Fibroblast of pulmonary artery (primary cell): ENCODE data around the gene S1PR5.
"Not testable (repeated sequence)": the region's sequence is repeated elsewhere in the genome, so short reads cannot be mapped to it uniquely, and the experiment has no call there.

Experiments
- DNase-seq: peaks from one replicate; pipeline ENCODE4 v3.0.0-alpha.2; 2010; ENCODE audit warnings: low read depth
- H3K4me3 ChIP-seq: replicated peaks from 2 replicates; pipeline ENCODE4 v1.5.1; 2011; ENCODE audit warnings: low read depth, mild to moderate bottlenecking, control low read depth, low read length, moderate library complexity
- TF ChIP-seq, protein P1 (sequence below): IDR thresholded peaks from 2 replicates; pipeline ENCODE4 v1.5.1; 2011; ENCODE audit warnings: mild to moderate bottlenecking, control low read depth, low read length, inconsistent platforms; ENCODE audit errors: missing control alignments

The S1PR5 gene

DNA sequence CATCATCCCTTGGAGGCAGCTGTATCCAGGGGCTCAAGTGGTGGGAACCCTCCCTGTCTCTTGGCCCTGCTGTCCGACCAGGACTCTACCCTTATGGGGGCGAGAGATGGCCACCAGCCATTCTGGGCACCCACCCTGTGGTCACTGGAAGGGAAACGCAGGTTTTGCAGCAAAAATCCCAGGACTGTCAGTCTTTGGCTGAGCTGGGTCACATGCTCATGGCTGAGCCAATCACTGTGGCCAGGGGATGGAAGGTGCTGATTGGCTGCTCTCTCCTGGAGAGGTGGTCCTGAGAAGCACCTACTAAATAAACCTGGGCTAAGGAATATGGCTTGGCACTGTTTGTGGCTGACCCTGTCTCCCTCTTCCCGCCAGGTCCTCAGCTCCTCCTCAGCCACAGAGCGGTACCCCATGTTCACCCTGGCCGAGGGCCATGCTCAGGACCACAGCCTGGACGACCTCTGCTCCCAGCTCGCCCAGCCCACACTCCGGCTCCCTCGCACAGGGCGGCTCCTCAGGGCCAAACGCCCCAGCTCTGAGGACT, 35.3 kb upstream of the S1PR5 start:
- DNase-seq: no peak
- TF ChIP-seq, protein P1, sequence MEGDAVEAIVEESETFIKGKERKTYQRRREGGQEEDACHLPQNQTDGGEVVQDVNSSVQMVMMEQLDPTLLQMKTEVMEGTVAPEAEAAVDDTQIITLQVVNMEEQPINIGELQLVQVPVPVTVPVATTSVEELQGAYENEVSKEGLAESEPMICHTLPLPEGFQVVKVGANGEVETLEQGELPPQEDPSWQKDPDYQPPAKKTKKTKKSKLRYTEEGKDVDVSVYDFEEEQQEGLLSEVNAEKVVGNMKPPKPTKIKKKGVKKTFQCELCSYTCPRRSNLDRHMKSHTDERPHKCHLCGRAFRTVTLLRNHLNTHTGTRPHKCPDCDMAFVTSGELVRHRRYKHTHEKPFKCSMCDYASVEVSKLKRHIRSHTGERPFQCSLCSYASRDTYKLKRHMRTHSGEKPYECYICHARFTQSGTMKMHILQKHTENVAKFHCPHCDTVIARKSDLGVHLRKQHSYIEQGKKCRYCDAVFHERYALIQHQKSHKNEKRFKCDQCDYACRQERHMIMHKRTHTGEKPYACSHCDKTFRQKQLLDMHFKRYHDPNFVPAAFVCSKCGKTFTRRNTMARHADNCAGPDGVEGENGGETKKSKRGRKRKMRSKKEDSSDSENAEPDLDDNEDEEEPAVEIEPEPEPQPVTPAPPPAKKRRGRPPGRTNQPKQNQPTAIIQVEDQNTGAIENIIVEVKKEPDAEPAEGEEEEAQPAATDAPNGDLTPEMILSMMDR: no peak
- no peak overlapping the region for H3K4me3 ChIP-seq

DNA sequence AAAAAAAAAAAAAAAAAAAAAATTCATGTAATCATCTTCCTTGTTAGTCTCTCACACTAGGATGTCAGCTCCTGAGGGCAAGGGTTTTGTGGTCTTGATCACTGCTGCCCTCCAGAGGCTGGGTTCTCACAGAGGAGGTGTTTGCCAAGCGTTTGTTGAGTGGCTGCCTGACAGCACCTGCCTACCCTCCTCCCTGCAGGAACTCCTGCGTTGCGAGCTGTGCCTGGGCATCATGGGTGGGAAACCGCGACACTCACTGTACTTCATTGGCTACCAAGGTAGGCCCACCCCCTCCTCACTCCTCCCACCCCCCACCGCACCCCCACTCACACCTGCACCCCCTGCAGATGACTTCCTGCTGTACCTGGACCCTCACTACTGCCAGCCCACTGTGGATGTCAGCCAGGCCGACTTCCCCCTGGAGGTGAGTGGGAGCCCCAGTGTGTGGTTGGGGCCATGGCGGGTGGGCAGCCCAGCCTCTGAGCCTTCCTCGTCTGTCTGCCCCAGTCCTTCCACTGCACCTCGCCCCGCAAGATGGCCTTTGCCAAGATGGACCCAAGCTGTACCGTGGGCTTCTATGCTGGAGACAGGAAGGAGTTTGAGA, 34.6 kb upstream of the S1PR5 start:
- H3K4me3 ChIP-seq: no peak overlapping the region
- TF ChIP-seq, protein P1: peak; percentile 20
- peak; percentile 49 for DNase-seq

DNA sequence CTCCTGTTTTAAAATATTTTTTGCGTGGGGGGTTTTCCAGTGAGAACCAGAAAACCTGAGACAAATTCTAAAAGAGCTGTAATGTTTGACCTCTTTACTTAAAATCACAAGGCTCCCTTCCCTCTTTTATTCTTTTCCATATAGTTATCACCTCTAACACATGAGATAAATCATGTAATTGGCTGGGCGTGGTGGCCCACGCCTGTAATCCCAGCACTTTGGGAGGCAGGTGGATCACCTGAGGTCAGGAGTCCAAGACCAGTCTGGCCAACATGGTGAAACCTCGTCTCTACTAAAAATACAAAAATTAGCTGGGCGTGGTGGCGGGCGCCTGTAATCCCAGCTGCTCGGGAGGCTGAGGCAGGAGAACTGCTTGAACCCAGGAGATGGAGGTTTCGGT, 33.8 kb upstream of the S1PR5 start:
- not testable (repeated sequence) for DNase-seq

GRCh38 chr19:10550336-10550735, 33.1 kb upstream of the S1PR5 start:
- TF ChIP-seq, protein P1: no peak
- no peak overlapping the region for H3K4me3 ChIP-seq
- no peak for DNase-seq

More for the DNA sequence above, 33.8 kb upstream of the S1PR5 start:
- H3K4me3 ChIP-seq: not testable (repeated sequence)

DNA sequence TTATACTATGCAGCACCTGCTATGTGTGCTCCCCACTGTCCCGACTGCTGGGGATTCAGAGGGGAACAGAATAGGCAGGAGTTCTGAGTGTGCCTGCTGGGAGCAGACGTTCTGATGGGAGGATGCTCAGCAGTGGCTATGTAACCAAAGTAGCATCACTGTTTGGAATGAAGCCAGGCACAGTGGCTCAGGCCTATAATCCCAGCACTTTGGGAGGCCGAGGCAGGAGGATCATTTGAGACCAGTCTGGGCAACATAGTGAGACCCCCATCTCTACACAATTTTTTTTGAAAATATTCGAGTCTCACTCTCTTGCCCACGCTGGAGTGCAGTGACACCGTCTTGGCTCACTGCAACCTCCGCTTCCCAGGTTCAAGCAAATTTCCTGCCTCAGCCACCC, 32.5 kb upstream of the S1PR5 start:
- H3K4me3 ChIP-seq: no peak overlapping the region

DNA sequence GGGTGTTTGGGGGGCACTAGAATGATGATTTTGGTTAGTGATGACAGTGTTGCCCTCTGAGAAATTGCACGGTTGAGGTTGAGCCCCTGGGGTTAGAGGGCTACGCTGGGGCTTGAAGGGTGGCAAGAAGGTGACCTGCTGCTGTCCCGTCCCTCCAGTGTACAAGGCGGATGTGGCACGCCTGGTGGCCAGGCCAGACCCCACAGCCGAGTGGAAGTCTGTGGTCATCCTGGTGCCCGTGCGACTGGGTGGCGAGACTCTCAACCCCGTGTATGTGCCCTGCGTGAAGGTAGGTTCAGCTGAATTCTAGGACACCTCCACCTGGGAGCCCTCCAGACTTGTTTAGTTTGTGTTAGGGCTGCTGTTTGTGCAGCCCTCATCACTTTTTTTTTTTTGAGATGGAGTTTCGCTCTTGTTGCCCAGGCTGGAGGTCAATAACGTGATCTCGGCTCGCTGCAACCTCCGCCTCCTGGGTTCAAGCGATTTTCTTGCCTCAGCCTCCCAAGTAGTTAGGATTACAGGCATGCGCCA, 31.6 kb upstream of the S1PR5 start:
- H3K4me3 ChIP-seq: no peak overlapping the region
- DNase-seq: no peak
- TF ChIP-seq, protein P1: no peak

More for the DNA sequence above, 32.5 kb upstream of the S1PR5 start:
- no peak for DNase-seq
- TF ChIP-seq, protein P1: no peak

GRCh38 chr19:10546817-10547216, 29.6 kb upstream of the S1PR5 start:
- no peak for DNase-seq
- TF ChIP-seq, protein P1: no peak
- H3K4me3 ChIP-seq: no peak overlapping the region
